ENCODE data around the gene NPHP4.
"Not testable (repeated sequence)": the region's sequence is repeated elsewhere in the genome, so short reads cannot be mapped to it uniquely, and the experiment has no call there.

The NPHP4 gene

DNA sequence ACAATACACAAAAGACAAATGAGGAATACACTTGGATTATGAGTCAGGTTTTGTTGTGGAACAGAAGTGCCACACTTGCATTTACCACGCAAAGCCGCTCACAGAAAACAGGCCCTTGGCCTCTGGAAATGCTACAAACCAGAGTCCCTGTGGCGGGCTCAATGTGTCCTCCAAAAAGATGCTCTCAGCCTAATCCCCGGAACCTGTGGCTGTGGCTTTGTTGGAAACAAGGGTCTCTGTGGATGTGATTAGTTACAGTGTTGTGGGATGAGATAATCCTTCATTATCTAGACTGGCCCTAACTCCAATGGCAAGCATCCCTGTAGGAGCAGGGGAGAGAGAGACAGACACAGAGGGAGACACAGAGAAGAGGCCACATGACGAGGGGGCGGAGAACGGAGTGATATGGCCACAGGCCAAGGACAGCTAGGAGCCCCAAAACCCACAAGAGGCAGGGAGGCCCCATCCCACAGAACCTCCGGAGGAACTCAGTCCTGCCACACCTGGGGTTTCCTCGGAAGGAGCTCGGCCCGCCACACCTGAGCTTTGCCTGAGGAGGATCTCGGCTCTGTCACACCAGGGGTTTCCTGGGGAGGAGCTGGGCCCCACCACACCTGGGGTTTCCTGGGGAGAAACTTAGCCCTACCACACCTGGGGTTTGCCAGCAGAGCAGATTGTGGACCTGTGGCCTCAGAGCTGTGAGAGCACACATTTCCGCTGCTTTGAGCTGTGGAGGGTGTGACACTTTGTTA, 55.4 kb downstream of the NPHP4 start:
- Mint-ChIP-seq H3K4me3 (no peak overlapping the region), H3K27ac (peak overlapping the region; percentile 26), H3K36me3 (peaks cover 12% of the 10 kb centered on the region), H3K4me1 (peaks cover 6% of the 10 kb centered on the region), H3K9me3 (no peaks in the 10 kb centered on the region)
- ATAC-seq: peak; percentile 60
- DNase-seq (ENCODE audit: low spot score in 2 of 2): no peak

DNA sequence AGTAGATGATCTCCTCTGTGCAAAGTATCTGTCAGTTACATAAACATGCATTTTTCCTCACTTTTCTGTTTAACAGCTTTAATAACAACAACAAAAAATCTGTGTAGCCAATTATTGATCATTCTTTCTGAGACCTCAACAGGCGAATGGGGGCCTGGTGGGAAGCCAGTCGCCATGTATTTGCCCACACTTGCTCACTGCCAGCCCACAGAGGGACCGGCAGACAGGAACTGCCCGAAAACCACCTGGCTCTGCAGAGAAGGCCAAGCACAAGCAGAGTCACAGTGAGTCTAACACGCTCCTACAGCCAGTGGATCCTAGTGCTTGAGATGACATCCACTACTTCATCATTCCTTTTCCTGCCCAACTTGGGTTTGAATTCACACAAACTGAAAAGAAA, 56.1 kb downstream of the NPHP4 start:
- peaks cover 6% of the 10 kb centered on the region for H3K4me1 Mint-ChIP-seq

DNA sequence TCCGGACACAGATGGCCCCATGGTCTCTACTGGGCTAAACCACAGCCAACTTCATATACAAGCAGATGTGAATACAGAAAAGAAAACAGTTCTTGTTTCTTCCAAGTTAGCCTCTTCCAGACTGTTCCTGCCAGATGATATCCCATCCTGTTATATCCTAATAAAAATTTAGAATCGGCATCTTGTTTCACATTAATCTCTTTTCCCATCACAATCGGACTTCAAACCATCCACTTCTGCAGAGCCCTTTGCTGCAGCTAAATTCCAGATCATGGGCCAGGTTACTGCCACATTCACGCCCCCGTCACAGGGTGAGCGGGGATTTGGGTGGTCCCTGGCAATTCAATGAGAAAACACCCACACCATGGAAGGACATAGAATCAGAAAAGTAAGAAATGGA, 57.2 kb downstream of the NPHP4 start:
- H3K27ac Mint-ChIP-seq: no peak overlapping the region
- DNase-seq (ENCODE audit: low spot score in 2 of 2): no peak
- H3K4me1 Mint-ChIP-seq: peaks cover 6% of the 10 kb centered on the region
- no peak overlapping the region for H3K4me3 Mint-ChIP-seq
- peaks cover 19% of the 10 kb centered on the region for H3K36me3 Mint-ChIP-seq
- no peaks in the 10 kb centered on the region for H3K9me3 Mint-ChIP-seq
- no peak for ATAC-seq

More for the DNA sequence above, 56.1 kb downstream of the NPHP4 start:
- no peak overlapping the region for H3K4me3 Mint-ChIP-seq
- no peaks in the 10 kb centered on the region for H3K9me3 Mint-ChIP-seq
- DNase-seq (ENCODE audit: low spot score in 2 of 2): no peak
- no peak for ATAC-seq
- H3K36me3 Mint-ChIP-seq: peaks cover 13% of the 10 kb centered on the region
- H3K27ac Mint-ChIP-seq: peak overlapping the region; percentile 26

DNA sequence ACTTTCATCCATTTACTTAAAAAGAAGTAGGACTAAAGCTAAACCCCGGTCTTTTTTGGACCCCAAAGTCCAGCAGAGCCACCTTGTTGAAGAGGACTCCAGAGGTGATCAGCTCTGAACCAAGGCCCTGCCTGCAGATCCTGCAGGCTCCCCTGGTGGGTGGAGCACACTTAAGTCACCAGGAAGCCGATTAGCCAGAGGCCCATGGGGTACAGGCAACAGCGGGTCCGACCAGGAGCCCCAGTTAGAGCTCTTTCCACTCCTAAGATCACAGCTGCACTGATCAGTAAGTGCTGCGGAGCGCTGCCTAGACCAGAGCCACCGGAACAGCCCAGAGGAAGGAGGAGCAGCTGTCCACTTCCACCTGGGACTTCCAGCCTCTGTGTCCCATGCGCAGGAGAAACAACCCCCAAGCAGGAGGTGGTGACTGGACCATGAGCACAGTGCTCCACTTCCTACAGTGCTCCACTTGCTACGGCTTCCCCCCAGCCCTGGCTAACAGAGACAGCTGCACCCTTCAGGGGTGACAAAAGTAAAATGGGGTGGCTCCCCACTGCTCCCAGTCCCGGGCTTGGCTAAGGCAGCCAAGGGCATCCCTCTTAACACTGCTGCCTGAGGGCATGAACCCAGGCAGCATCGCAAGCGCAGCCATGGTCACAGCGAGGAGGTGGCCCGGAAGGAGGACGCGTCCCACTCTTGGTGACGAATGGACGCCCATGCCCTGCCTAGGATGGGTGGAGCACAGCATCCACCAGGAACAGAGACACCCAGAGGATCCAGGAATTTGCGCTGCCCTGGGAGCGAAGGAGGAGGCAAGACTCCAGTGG, 58.0 kb downstream of the NPHP4 start:
- Mint-ChIP-seq H3K36me3 (peaks cover 19% of the 10 kb centered on the region), H3K27ac (no peak overlapping the region)

DNA sequence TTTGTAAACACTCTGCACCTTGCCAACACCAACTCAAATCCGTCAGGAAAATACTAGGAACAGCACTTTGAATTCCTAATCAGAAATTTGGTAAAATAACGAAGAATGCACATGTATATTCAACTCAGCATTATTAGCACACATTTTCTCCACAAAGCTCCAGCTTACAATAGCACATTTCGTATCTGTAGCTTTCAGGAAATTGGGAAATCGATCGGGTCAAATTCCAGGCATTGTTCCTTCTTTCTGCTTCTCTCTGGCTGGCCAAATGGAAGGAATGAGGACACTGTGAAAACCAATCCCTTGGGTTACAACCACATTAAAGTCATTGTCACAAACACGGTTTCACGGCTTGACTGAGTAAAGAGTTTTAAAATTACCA, 58.6 kb downstream of the NPHP4 start:
- Mint-ChIP-seq H3K27ac (no peak overlapping the region), H3K4me1 (peaks cover 6% of the 10 kb centered on the region), H3K4me3 (no peak overlapping the region), H3K9me3 (no peaks in the 10 kb centered on the region), H3K36me3 (peaks cover 19% of the 10 kb centered on the region)
- ATAC-seq (no peak), DNase-seq (ENCODE audit: low spot score in 2 of 2) (no peak)

More for the DNA sequence above, 58.0 kb downstream of the NPHP4 start:
- Mint-ChIP-seq H3K9me3 (no peaks in the 10 kb centered on the region), H3K4me1 (peaks cover 6% of the 10 kb centered on the region), H3K4me3 (no peak overlapping the region)
- ATAC-seq (no peak), DNase-seq (ENCODE audit: low spot score in 2 of 2) (no peak)

DNA sequence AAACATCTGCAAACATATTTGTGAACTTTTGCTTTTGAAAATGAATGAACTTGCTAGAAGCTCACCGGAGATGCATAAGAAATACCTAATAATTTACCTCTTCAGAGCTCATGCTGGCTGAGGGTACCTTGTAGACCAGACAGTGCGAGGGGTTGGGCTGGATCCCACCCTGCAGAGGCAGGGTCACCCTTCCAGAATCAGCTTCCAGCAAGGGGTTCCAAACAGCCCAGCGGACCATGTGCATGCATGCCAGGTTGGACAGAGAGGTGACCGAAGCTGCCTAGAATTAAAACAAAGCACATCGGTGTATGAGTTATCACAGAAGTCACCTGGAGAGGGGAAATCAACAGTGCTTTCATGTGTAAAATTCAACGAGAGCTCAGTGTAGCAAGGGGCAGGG, 59.2 kb downstream of the NPHP4 start:
- peaks cover 6% of the 10 kb centered on the region for H3K4me1 Mint-ChIP-seq
- H3K4me3 Mint-ChIP-seq: no peak overlapping the region
- H3K27ac Mint-ChIP-seq: no peak overlapping the region
- peaks cover 19% of the 10 kb centered on the region for H3K36me3 Mint-ChIP-seq
- ATAC-seq: no peak
- no peaks in the 10 kb centered on the region for H3K9me3 Mint-ChIP-seq
- DNase-seq (ENCODE audit: low spot score in 2 of 2): no peak

DNA sequence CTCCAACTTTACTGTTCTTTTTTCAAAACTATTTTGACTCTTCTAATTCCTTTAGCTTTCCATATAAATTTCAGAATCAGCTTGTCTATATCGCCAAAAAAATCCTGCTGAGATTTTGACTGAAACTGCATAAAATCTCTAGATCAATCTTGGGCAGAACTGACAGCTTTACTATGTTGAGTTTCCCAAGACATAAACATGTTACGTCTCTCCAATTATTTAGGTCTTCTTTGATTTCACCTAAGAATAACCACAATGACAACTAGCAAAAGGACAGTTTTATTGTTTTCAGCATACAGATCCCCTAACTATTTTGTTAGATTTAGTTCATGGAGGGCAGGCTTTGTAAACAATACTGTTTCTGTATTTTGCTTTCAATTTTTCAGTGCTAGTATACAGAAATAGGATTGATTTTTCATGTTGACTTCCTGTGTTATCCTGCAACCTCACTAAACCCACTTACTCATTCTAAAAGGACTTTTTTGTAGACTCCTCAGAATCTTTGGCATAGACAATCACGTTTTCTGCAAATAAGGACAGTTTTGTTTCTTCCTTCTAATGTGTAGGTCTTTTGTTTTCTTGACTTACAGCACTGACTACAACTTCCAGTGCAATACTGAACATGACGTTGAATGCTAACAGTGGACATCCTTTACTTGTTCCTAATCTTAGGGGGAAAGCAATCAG, 63.4 kb downstream of the NPHP4 start:
- H3K4me1 Mint-ChIP-seq: no peaks in the 10 kb centered on the region
- H3K9me3 Mint-ChIP-seq: peaks cover 2% of the 10 kb centered on the region
- ATAC-seq (no peak), DNase-seq (ENCODE audit: low spot score in 2 of 2) (no peak)
- H3K27ac Mint-ChIP-seq: no peak overlapping the region
- no peak overlapping the region for H3K4me3 Mint-ChIP-seq
- H3K36me3 Mint-ChIP-seq: peaks cover 19% of the 10 kb centered on the region

DNA sequence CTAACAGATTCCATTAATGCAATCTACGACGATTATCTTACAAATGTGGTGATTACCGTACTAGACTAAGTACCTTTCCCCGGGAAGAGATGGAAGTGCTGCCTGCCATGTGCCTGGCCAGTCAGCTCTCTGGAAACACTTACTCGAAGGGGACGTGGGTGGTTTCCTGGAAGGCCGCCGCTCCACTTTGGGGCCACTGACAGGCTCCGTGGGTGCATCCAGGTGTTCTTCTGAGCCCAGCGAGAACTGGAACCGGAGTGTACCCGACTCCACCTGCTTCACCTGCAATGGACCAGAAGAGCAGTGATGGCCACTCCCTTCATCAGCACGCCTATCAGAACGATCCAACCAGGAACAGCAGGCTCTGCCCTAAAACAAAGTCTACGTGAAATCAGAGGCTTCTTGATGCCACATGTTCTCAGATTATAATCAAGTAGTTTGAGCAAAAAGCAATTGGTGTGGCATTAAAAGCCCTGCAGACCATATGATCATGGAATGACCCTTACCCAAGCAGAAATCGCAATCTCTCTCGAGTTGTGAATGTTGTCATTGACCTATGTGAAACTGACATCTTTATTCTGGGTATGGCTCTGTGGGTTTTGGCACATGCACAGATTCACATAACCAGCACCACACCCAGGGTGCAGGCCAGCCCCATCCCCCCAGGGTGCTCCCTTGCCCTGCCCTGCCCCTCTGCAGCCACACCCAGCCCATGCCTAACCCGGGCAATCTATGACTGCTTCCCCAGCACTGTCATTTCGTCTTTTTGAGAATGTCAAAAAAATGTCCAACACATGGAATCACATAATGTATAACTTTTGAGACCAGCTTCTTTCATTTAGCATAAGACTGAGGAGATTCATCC, 64.5 kb downstream of the NPHP4 start:
- Mint-ChIP-seq H3K4me1 (no peaks in the 10 kb centered on the region), H3K4me3 (no peak overlapping the region), H3K36me3 (peaks cover 16% of the 10 kb centered on the region), H3K27ac (no peak overlapping the region), H3K9me3 (peaks cover 2% of the 10 kb centered on the region)
- DNase-seq (ENCODE audit: low spot score in 2 of 2) (no peak), ATAC-seq (no peak)

DNA sequence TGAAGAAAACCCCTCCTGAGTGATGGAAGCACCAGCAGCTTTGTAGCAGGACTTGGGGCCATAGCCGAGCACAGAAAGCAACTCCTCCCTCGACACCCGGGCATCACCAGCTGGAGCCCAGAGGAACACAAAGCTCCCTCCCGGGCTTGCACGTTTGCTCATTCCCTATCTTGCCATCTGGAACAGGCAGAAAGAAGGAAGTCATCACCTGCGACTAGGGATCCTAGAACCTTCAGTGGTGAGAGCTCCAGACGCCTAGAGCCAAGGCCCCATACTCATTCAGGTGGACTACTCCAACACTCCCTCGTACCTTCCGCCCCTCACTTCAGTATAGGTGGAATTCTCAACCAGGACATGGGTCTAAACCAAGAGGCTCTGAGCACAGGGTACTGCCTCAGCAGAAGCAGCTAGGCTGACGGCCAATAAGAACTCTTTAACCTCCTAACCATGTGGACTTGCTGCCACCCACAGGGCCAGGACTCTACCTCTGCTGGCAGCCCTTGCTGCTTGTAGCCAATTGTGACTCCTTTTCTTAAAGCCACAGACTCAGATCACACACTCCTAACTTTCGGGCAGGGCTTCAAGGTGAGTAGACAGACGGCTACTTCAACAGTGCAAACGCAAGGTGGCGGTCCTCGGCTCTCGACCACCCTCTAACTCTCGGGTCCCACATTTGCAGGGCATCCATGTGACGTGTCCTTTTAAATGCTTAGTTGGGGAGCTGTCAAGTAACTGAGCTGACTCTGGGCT, 65.4 kb downstream of the NPHP4 start:
- Mint-ChIP-seq H3K9me3 (peaks cover 2% of the 10 kb centered on the region), H3K27ac (no peak overlapping the region), H3K4me1 (no peaks in the 10 kb centered on the region), H3K36me3 (peaks cover 7% of the 10 kb centered on the region), H3K4me3 (no peak overlapping the region)
- DNase-seq (ENCODE audit: low spot score in 2 of 2) (no peak), ATAC-seq (no peak)

DNA sequence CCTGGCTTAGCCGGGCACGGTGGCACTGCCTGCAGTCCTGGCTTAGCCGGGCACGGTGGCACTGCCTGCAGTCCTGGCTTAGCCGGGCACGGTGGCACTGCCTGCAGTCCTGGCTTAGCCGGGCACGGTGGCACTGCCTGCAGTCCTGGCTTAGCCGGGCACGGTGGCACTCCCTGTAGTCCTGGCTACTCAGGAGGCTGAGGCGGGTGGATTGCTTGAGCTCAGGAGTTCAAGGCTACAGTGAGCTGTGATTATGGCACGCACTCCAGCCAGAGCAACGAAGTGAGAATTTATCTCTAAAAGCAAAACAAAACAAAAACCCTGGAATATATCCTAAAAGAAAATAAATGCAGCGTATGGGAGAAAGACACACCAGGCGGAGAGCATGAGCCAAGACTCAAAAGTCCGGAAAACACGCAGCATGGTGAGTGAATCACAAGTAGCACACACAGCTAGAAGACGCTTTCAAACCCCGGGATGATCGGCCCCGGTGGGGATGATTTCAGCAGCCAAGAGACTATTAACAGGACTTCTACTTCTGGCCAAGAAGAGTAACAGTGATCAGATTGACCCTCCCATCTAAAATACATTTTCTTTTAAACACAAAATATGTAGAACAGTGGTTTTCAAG, 69.4 kb downstream of the NPHP4 start:
- not testable (repeated sequence) for H3K4me3 Mint-ChIP-seq; H3K36me3 Mint-ChIP-seq; H3K4me1 Mint-ChIP-seq; DNase-seq (ENCODE audit: low spot score in 2 of 2); H3K27ac Mint-ChIP-seq; ATAC-seq; H3K9me3 Mint-ChIP-seq

DNA sequence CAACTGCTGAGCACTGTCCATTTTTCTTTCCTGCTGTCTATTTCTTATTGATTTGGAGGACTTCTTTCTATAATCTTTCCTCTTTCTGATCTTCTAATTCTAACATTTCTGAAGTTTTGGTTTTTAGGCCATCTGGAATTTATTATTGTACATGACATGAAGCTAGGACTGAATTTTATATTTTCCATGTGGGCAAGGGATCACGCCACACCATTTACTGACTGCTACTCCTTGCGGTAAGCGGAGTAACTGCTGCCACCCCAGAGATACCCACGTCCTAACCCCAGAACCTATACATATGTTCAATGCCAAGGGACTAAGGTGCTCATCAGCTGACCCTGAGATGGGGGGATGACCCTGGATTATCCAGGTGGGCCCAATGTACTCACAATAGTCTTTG, 70.6 kb downstream of the NPHP4 start:
- Mint-ChIP-seq H3K4me1 (no peaks in the 10 kb centered on the region), H3K4me3 (no peak overlapping the region), H3K27ac (no peak overlapping the region), H3K9me3 (peaks cover 2% of the 10 kb centered on the region), H3K36me3 (no peaks in the 10 kb centered on the region)
- no peak for ATAC-seq
- no peak for DNase-seq (ENCODE audit: low spot score in 2 of 2)

DNA sequence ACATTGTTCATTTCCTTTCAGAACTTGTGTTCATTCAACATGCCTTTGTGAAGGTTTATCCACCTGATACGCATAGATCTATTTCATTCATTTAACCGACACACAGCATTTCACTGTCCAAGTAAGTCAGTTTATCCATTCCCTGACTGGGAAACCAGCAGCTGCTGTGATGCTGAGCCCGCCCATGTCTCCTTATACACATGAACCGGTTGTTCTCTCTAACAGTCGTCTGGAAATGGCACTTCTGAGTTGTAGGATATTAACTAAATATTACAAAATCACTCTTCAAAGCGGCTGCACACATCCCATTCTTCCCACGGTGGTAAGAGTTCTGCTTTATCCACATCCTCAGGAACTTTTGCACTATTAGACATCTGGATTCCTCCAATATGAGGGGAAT, 71.1 kb downstream of the NPHP4 start:
- Mint-ChIP-seq H3K27ac (no peak overlapping the region), H3K9me3 (peaks cover 2% of the 10 kb centered on the region), H3K4me1 (peaks cover 2% of the 10 kb centered on the region), H3K4me3 (no peak overlapping the region), H3K36me3 (no peaks in the 10 kb centered on the region)
- ATAC-seq (no peak), DNase-seq (ENCODE audit: low spot score in 2 of 2) (no peak)

DNA sequence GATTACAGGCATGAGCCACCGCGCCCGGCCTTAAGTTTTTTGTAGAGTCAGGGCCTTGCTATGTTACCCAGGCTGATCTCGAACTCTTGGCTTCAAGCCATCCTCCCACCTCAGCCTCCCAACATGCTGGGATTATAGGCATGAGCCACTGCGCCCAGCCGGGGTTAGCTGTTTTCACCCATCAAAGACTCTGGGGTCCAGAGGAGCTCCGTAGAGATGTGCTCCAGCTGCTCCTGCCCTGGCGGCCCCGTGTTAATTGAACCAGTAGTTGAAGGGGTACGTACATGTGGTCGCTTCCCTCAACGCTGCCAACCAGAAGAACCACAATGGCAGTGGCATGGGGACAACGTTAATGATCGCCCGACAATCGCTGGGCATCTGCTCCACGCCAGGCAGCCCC, 72.0 kb downstream of the NPHP4 start:
- ATAC-seq: no peak
- Mint-ChIP-seq H3K4me3 (no peak overlapping the region), H3K9me3 (peaks cover 2% of the 10 kb centered on the region), H3K27ac (no peak overlapping the region), H3K4me1 (peaks cover 7% of the 10 kb centered on the region), H3K36me3 (no peaks in the 10 kb centered on the region)
- no peak for DNase-seq (ENCODE audit: low spot score in 2 of 2)

DNA sequence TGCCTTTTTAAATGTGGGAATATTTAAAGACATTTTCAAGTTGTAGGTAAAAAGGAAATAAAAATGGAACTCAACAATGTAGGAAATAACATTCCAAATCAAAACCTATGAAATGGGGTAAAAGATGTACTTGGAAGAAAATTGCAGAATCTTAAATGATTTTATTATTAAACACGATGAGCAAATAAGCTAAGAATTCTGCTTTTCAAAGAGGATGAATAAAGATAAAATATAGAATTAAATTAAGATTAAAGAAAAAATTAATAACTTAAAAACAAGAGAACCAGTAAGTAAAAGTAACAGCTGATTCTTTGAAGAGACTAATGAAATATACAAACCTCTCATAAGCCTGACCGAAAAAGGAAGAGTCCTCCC, 74.0 kb downstream of the NPHP4 start:
- no peaks in the 10 kb centered on the region for H3K36me3 Mint-ChIP-seq
- H3K4me3 Mint-ChIP-seq: no peak overlapping the region
- no peak for ATAC-seq
- H3K27ac Mint-ChIP-seq: no peak overlapping the region
- no peaks in the 10 kb centered on the region for H3K9me3 Mint-ChIP-seq
- no peak for DNase-seq (ENCODE audit: low spot score in 2 of 2)
- H3K4me1 Mint-ChIP-seq: peaks cover 7% of the 10 kb centered on the region

Measured in stimulated activated effector memory CD8-positive, alpha-beta T cell treated with anti-CD3 and anti-CD28 coated beads, Interleukin-12 subunit alpha, Interleukin-12 subunit beta, amount 100 ng/mL, for 72 hours (primary cell).